Liver (tissue), 9 donors: ENCODE data around the gene PTPRC. TPM values are rescaled to one million over a fixed set of nuclear protein-coding genes. Genes with fewer than 3 reads are reported as not detected.

Experiments used
- DNase-seq: peaks from one replicate; pipeline ENCODE4 v3.0.0-alpha.2; 2017; ENCODE audit warnings: low spot score
- H3K27ac ChIP-seq, 2 donors: one replicate each; pipeline ENCODE4 v1.7.0; 2013; ENCODE audit warnings: inconsistent platforms in 2 of 2, low read length in 2 of 2, control low read depth in 1 of 2, low read depth in 1 of 2, mild to moderate bottlenecking in 1 of 2
- H3K27me3 ChIP-seq, 4 donors: one replicate each; pipeline versions ENCODE4 v1.6.1 to v1.7.0; 2013; ENCODE audit warnings: low read length in 3 of 4, inconsistent platforms in 1 of 4, mild to moderate bottlenecking in 1 of 4, moderate library complexity in 1 of 4; ENCODE audit not compliant: control insufficient read depth in 4 of 4, insufficient read depth in 4 of 4
- H3K36me3 ChIP-seq, 4 donors: one replicate each; pipeline versions ENCODE4 v1.6.1 to v1.7.0; 2013; ENCODE audit warnings: low read length in 3 of 4, mild to moderate bottlenecking in 3 of 4, low read depth in 1 of 4, moderate library complexity in 1 of 4; ENCODE audit not compliant: control insufficient read depth in 4 of 4, insufficient read depth in 3 of 4
- H3K4me1 ChIP-seq, 4 donors: one replicate each; pipeline versions ENCODE4 v1.6.1 to v1.7.0; 2013; ENCODE audit warnings: low read length in 3 of 4, mild to moderate bottlenecking in 3 of 4, moderate library complexity in 1 of 4; ENCODE audit not compliant: control insufficient read depth in 4 of 4, insufficient read depth in 4 of 4
- H3K4me3 ChIP-seq, 3 donors: one replicate each; pipeline versions ENCODE4 v1.6.1 to v1.7.0; 2013; ENCODE audit warnings: low read length in 3 of 3, control low read depth in 1 of 3, low read depth in 1 of 3, mild to moderate bottlenecking in 1 of 3
- H3K9ac ChIP-seq, 2 donors: one replicate each; pipeline ENCODE4 v1.7.0; 2013; ENCODE audit warnings: low read length in 2 of 2, mild to moderate bottlenecking in 2 of 2, moderate library complexity in 2 of 2, control low read depth in 1 of 2, low read depth in 1 of 2
- H3K9me3 ChIP-seq, 4 donors: one replicate each; pipeline versions ENCODE4 v1.6.1 to v1.7.0; 2013; ENCODE audit warnings: low read length in 3 of 4; ENCODE audit not compliant: control insufficient read depth in 4 of 4
- EGR1 ChIP-seq, 2 donors: IDR thresholded peaks; 2 replicates each; pipeline ENCODE4 v1.6.1; 2016 to 2018; ENCODE audit warnings: antibody characterized with exemption in 2 of 2, low read depth in 2 of 2
- FOXA1 ChIP-seq: IDR thresholded peaks from 2 replicates; pipeline ENCODE4 v1.6.1; 2016; ENCODE audit warnings: antibody characterized with exemption
- FOXA2 ChIP-seq: IDR thresholded peaks from 2 replicates; pipeline ENCODE4 v1.6.1; 2016; ENCODE audit warnings: antibody characterized with exemption
- GABPA ChIP-seq, 2 donors: IDR thresholded peaks in 1 of 2; conservative IDR thresholded peaks in 1 of 2; 2 replicates each; pipeline ENCODE4 v1.6.1; 2016; ENCODE audit warnings: antibody characterized with exemption in 2 of 2, mild to moderate bottlenecking in 1 of 2, moderate library complexity in 1 of 2
- HNF4A ChIP-seq, 2 donors: conservative IDR thresholded peaks; 2 replicates each; pipeline ENCODE4 v1.6.1; 2016; ENCODE audit warnings: antibody characterized with exemption in 2 of 2, mild to moderate bottlenecking in 2 of 2
- HNF4G ChIP-seq: IDR thresholded peaks from 2 replicates; pipeline ENCODE4 v1.6.1; 2016; ENCODE audit warnings: antibody characterized with exemption
- JUND ChIP-seq, 2 donors: IDR thresholded peaks; 2 replicates each; pipeline ENCODE4 v1.6.1; 2016; ENCODE audit warnings: antibody characterized with exemption in 2 of 2
- NR2F2 ChIP-seq: IDR thresholded peaks from 2 replicates; pipeline ENCODE4 v1.6.1; 2016; ENCODE audit warnings: antibody characterized with exemption
- RAD21 ChIP-seq, 2 donors: IDR thresholded peaks; 2 replicates each; pipeline ENCODE4 v1.6.1; 2016; ENCODE audit warnings: antibody characterized with exemption in 2 of 2, mild to moderate bottlenecking in 2 of 2
- RXRA ChIP-seq, 2 donors: IDR thresholded peaks; 2 replicates each; pipeline ENCODE4 v1.6.1; 2017 to 2018; ENCODE audit warnings: antibody characterized with exemption in 2 of 2, mild to moderate bottlenecking in 1 of 2
- SP1 ChIP-seq: IDR thresholded peaks from 2 replicates; pipeline ENCODE4 v1.6.1; 2018; ENCODE audit warnings: antibody characterized with exemption, mild to moderate bottlenecking
- TAF1 ChIP-seq: conservative IDR thresholded peaks from 2 replicates; pipeline ENCODE4 v1.6.1; 2016; ENCODE audit warnings: antibody characterized with exemption, mild to moderate bottlenecking
- YY1 ChIP-seq: IDR thresholded peaks from 2 replicates; pipeline ENCODE4 v1.6.1; 2016; ENCODE audit warnings: antibody characterized with exemption, mild to moderate bottlenecking
- WGBS: extraction: QIAGEN DNeasy Blood & Tissue Kit; methylation state at CpG from one replicate; pipeline ENCODE4 v1.1.7; 2013; 5-methylcytosine and 5-hydroxymethylcytosine counted together
- polyA plus RNA-seq, 2 donors: library from polyadenylated mRNA; stranded (reverse) in 1 of 2; unstranded in 1 of 2; fragments of 200-250 nt in 1 of 2; fragments of >200 nt in 1 of 2; fragmentation: Nextera tagmentation in 1 of 2; extraction: Ambion mirVana in 1 of 2; gene quantifications; one replicate each; pipeline versions ENCODE4 v1.2.1 to v1.2.3, GENCODE V29; 2013 to 2015
- total RNA-seq, 2 donors: library from RNA; depleted of rRNA; stranded (reverse); fragments of >200 nt; gene quantifications; one replicate each; pipeline ENCODE4 v1.2.3, GENCODE V29; 2014
- TF ChIP-seq, protein P1 (sequence below): IDR thresholded peaks from 2 replicates; pipeline ENCODE4 v1.6.1; 2016; ENCODE audit warnings: antibody characterized with exemption
- TF ChIP-seq, protein P2 (sequence below): IDR thresholded peaks from 2 replicates; pipeline ENCODE4 v1.6.1; 2016; ENCODE audit warnings: antibody characterized with exemption, mild to moderate bottlenecking
- TF ChIP-seq, protein P3 (sequence below): IDR thresholded peaks from 2 replicates; pipeline ENCODE4 v1.6.1; 2016; ENCODE audit warnings: antibody characterized with exemption
- TF ChIP-seq, protein P4 (sequence below): IDR thresholded peaks from 2 replicates; pipeline ENCODE4 v1.6.1; 2016; ENCODE audit warnings: antibody characterized with exemption
- TF ChIP-seq, protein P5 (sequence below): fragments of 150-350 bp; IDR thresholded peaks from 2 replicates; pipeline ENCODE4 v1.5.1; 2017; ENCODE audit warnings: improper control_type of control experiment, low read depth, low read length; ENCODE audit not compliant: missing input control
- donor health status: healthy.
- donor health status: healthy.
- donor health status: healthy.
- donor health status: healthy.
- donor health status: healthy.

Gene PTPRC
- total and polyA plus RNA-seq, 4 donors: 5.8 to 34.1 (median 16.2) TPM

DNA sequence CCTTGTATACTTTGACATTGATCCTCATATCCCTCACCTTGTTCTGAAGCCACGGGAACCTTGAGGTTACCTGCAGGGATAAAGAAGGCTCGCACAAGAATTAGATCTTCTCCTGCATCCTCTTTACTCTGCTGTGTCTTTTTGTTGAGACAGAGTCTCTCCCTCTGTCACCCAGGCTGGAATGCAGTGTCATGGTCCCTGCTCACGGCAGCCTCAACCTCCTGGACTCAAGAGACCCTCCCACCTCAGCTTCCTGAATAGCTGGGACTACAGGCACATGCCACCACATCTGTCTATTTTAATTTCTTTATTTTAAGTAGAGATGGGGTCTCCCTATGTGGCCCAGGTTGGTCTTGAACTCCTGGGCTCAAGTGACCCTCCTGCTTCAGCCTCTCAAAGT, 134.7 kb downstream of the PTPRC start:
- TF ChIP-seq RAD21 (IDR thresholded peaks at IDR 0.05) (no peak), NR2F2 (no peak), FOXA1 (no peak)
- TF ChIP-seq, protein P1, sequence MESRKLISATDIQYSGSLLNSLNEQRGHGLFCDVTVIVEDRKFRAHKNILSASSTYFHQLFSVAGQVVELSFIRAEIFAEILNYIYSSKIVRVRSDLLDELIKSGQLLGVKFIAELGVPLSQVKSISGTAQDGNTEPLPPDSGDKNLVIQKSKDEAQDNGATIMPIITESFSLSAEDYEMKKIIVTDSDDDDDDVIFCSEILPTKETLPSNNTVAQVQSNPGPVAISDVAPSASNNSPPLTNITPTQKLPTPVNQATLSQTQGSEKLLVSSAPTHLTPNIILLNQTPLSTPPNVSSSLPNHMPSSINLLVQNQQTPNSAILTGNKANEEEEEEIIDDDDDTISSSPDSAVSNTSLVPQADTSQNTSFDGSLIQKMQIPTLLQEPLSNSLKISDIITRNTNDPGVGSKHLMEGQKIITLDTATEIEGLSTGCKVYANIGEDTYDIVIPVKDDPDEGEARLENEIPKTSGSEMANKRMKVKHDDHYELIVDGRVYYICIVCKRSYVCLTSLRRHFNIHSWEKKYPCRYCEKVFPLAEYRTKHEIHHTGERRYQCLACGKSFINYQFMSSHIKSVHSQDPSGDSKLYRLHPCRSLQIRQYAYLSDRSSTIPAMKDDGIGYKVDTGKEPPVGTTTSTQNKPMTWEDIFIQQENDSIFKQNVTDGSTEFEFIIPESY: no peak
- TF ChIP-seq, protein P2, sequence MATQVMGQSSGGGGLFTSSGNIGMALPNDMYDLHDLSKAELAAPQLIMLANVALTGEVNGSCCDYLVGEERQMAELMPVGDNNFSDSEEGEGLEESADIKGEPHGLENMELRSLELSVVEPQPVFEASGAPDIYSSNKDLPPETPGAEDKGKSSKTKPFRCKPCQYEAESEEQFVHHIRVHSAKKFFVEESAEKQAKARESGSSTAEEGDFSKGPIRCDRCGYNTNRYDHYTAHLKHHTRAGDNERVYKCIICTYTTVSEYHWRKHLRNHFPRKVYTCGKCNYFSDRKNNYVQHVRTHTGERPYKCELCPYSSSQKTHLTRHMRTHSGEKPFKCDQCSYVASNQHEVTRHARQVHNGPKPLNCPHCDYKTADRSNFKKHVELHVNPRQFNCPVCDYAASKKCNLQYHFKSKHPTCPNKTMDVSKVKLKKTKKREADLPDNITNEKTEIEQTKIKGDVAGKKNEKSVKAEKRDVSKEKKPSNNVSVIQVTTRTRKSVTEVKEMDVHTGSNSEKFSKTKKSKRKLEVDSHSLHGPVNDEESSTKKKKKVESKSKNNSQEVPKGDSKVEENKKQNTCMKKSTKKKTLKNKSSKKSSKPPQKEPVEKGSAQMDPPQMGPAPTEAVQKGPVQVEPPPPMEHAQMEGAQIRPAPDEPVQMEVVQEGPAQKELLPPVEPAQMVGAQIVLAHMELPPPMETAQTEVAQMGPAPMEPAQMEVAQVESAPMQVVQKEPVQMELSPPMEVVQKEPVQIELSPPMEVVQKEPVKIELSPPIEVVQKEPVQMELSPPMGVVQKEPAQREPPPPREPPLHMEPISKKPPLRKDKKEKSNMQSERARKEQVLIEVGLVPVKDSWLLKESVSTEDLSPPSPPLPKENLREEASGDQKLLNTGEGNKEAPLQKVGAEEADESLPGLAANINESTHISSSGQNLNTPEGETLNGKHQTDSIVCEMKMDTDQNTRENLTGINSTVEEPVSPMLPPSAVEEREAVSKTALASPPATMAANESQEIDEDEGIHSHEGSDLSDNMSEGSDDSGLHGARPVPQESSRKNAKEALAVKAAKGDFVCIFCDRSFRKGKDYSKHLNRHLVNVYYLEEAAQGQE: no peak
- H3K9ac ChIP-seq: no peak overlapping the region

DNA sequence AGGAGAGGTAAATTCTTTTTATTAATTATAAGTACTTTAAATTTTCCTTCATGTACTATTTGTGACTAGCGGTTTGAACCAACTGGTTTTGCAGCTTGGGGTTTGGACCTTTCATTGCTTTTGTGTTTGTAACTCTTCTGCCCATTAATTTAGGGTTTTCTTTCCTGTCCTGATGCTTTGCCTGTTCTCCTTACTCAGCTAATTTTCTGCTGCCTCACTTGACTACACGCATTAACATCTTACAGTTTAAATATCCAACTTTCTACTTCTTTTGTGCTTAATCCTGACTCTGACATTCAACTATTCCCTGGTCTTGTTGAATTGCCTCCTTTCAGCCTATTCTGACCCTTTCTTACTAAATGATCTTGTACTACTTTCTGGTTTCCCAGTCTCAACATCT, 135.6 kb downstream of the PTPRC start:
- Histone ChIP-seq H3K27me3 (no peaks in the 10 kb centered on the region), H3K27ac (no peak overlapping the region), H3K4me3 (no peak overlapping the region), H3K9ac (no peak overlapping the region), H3K9me3 (no peaks in the 10 kb centered on the region), H3K36me3 (no peaks in the 10 kb centered on the region), H3K4me1 (peaks cover 0 to 2% (median 0%) of the 10 kb centered on the region in 4 donors)
- 95% methylated on average over 2 of the region's 2 CpGs for WGBS
- TF ChIP-seq, protein P3, sequence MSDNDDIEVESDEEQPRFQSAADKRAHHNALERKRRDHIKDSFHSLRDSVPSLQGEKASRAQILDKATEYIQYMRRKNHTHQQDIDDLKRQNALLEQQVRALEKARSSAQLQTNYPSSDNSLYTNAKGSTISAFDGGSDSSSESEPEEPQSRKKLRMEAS: no peak
- TF ChIP-seq RAD21 (IDR thresholded peaks at IDR 0.05): no peak
- no peak for TF ChIP-seq HNF4A (conservative IDR thresholded peaks at IDR 0.05)
- no peak for TF ChIP-seq SP1
- TF ChIP-seq, protein P2: no peak
- no peak for TF ChIP-seq FOXA1
- TF ChIP-seq FOXA2: no peak
- TF ChIP-seq TAF1: no peak
- TF ChIP-seq, protein P1: no peak
- no peak for TF ChIP-seq NR2F2
- TF ChIP-seq, protein P4, sequence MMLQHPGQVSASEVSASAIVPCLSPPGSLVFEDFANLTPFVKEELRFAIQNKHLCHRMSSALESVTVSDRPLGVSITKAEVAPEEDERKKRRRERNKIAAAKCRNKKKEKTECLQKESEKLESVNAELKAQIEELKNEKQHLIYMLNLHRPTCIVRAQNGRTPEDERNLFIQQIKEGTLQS: no peak
- TF ChIP-seq HNF4G: no peak
- no peak for TF ChIP-seq EGR1 (IDR thresholded peaks at IDR 0.05; ENCODE audit: low read depth in 2 of 2)
- no peak for TF ChIP-seq YY1
- TF ChIP-seq GABPA (IDR thresholded peaks at IDR 0.05 in 1 of 2, conservative IDR thresholded peaks at IDR 0.05 in 1 of 2): no peak
- TF ChIP-seq, protein P5, sequence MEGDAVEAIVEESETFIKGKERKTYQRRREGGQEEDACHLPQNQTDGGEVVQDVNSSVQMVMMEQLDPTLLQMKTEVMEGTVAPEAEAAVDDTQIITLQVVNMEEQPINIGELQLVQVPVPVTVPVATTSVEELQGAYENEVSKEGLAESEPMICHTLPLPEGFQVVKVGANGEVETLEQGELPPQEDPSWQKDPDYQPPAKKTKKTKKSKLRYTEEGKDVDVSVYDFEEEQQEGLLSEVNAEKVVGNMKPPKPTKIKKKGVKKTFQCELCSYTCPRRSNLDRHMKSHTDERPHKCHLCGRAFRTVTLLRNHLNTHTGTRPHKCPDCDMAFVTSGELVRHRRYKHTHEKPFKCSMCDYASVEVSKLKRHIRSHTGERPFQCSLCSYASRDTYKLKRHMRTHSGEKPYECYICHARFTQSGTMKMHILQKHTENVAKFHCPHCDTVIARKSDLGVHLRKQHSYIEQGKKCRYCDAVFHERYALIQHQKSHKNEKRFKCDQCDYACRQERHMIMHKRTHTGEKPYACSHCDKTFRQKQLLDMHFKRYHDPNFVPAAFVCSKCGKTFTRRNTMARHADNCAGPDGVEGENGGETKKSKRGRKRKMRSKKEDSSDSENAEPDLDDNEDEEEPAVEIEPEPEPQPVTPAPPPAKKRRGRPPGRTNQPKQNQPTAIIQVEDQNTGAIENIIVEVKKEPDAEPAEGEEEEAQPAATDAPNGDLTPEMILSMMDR: no peak
- TF ChIP-seq JUND (IDR thresholded peaks at IDR 0.05): no peak
- no peak for TF ChIP-seq RXRA (IDR thresholded peaks at IDR 0.05)
- no peak for DNase-seq

More for the DNA sequence above, 134.7 kb downstream of the PTPRC start:
- Histone ChIP-seq H3K4me1 (peaks cover 0 to 2% (median 0%) of the 10 kb centered on the region in 4 donors), H3K27me3 (no peaks in the 10 kb centered on the region), H3K36me3 (no peaks in the 10 kb centered on the region), H3K27ac (no peak overlapping the region), H3K9me3 (no peaks in the 10 kb centered on the region), H3K4me3 (no peak overlapping the region)
- 91% methylated on average over 3 of the region's 3 CpGs for WGBS
- no peak for DNase-seq
